ENCODE results near the gene OGFOD1. TPM values are rescaled to one million over a fixed set of nuclear protein-coding genes. Genes with fewer than 3 reads are reported as not detected.

OGFOD1 gene
- total and polyA plus RNA-seq, 2 donors (not counting 1 experiment from before 2014, with no cell fraction given): 54.7 to 101 TPM

GRCh38 chr16:56417138-56417537 is 34.2 kb upstream of the OGFOD1 start:
- Histone ChIP-seq H3K4me2 (ENCODE audit: extremely low read depth, insufficient read depth, low read length) (no peak overlapping the region), H3K4me1 (ENCODE audit: control insufficient read depth, extremely low read depth, insufficient read depth, low read length) (peaks cover 5% of the 10 kb centered on the region), H3K79me2 (ENCODE audit: control insufficient read depth, insufficient read depth, low read length) (peaks cover 68% of the 10 kb centered on the region), H3K36me3 (ENCODE audit: control insufficient read depth, insufficient read depth, low read length) (no peaks in the 10 kb centered on the region), H4K20me1 (ENCODE audit: control insufficient read depth, extremely low read depth, insufficient read depth, low read length) (no peaks in the 10 kb centered on the region), H3K27me3 (ENCODE audit: control insufficient read depth, insufficient read depth, low read length) (no peaks in the 10 kb centered on the region), H3K4me3 (replicated peaks in 1 of 4; ENCODE audit: control extremely low read depth in 1 of 4, insufficient read depth in 1 of 4, low read depth in 3 of 4, low read length in 4 of 4) (no peak overlapping the region), H3K9ac (ENCODE audit: insufficient read depth, low read length) (no peak overlapping the region), H2AFZ (ENCODE audit: low read length) (no peak overlapping the region), H3K9me3 (ENCODE audit: control insufficient read depth, insufficient read depth, low read depth, low read length) (no peaks in the 10 kb centered on the region), H3K27ac (ENCODE audit: insufficient read depth, low read length) (no peak overlapping the region)
- no peak for DNase-seq (ENCODE audit: low read depth in 2 of 2)
- TF ChIP-seq, protein P1, sequence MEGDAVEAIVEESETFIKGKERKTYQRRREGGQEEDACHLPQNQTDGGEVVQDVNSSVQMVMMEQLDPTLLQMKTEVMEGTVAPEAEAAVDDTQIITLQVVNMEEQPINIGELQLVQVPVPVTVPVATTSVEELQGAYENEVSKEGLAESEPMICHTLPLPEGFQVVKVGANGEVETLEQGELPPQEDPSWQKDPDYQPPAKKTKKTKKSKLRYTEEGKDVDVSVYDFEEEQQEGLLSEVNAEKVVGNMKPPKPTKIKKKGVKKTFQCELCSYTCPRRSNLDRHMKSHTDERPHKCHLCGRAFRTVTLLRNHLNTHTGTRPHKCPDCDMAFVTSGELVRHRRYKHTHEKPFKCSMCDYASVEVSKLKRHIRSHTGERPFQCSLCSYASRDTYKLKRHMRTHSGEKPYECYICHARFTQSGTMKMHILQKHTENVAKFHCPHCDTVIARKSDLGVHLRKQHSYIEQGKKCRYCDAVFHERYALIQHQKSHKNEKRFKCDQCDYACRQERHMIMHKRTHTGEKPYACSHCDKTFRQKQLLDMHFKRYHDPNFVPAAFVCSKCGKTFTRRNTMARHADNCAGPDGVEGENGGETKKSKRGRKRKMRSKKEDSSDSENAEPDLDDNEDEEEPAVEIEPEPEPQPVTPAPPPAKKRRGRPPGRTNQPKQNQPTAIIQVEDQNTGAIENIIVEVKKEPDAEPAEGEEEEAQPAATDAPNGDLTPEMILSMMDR (conservative IDR thresholded peaks at IDR 0.05 in 1 of 2, IDR thresholded peaks at IDR 0.05 in 1 of 2; ENCODE audit: low read depth in 1 of 2, low read length in 2 of 2): no peak
- no peak for TF ChIP-seq EZH2 (IDR thresholded peaks at IDR 0.05; ENCODE audit: low read length, missing control alignments)

DNA sequence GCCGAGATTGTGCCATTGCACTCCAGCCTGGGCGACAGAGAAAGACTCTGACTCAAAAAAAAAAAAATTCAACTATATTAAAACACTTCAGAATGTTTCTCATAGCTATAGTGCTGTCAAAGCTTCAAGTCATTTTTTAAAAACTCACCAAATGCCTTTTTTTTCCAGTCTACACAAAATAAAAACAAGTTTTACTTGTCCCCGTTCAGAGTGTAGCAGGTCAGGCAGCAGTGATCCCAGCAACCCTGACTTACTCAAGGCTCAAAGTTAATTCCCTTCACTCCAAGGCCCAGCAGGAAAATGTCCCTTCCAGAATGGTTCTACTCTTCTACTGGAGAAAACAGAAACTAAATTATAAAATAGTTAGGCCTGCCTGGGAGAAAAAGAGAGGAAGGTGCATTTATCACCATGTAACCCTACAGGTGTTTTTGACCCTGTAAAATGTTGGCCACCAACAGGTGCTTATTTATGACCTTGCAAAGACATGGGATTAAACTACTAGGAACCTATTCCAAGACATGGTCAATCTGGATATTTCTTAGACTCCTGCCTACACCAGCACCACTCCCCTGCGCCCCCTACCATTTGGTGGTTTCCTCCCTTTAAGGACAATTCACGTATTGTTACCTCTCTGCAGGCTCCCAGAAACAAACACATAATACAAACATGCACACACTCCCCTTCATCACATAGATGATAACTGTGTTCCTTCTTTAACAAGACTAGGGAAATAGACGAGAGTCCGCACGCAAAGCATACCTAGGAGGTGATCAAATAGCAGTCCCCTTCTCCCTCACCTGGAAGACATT is 31.4 kb upstream of the OGFOD1 start:
- H4K20me1 ChIP-seq (ENCODE audit: control insufficient read depth, extremely low read depth, insufficient read depth, low read length): no peaks in the 10 kb centered on the region
- H3K27ac ChIP-seq (ENCODE audit: insufficient read depth, low read length): no peak overlapping the region
- H3K79me2 ChIP-seq (ENCODE audit: control insufficient read depth, insufficient read depth, low read length): peaks cover 87% of the 10 kb centered on the region
- no peak for TF ChIP-seq EZH2 (IDR thresholded peaks at IDR 0.05; ENCODE audit: low read length, missing control alignments)
- TF ChIP-seq, protein P1 (conservative IDR thresholded peaks at IDR 0.05 in 1 of 2, IDR thresholded peaks at IDR 0.05 in 1 of 2; ENCODE audit: low read depth in 1 of 2, low read length in 2 of 2): no peak
- no peaks in the 10 kb centered on the region for H3K9me3 ChIP-seq (ENCODE audit: control insufficient read depth, insufficient read depth, low read depth, low read length)
- H3K9ac ChIP-seq (ENCODE audit: insufficient read depth, low read length): no peak overlapping the region
- peaks cover 8% of the 10 kb centered on the region for H3K4me1 ChIP-seq (ENCODE audit: control insufficient read depth, extremely low read depth, insufficient read depth, low read length)
- H3K4me3 ChIP-seq (replicated peaks in 1 of 4; ENCODE audit: control extremely low read depth in 1 of 4, insufficient read depth in 1 of 4, low read depth in 3 of 4, low read length in 4 of 4): no peak overlapping the region
- no peaks in the 10 kb centered on the region for H3K27me3 ChIP-seq (ENCODE audit: control insufficient read depth, insufficient read depth, low read length)
- DNase-seq (ENCODE audit: low read depth in 2 of 2): no peak
- no peak overlapping the region for H2AFZ ChIP-seq (ENCODE audit: low read length)
- no peaks in the 10 kb centered on the region for H3K36me3 ChIP-seq (ENCODE audit: control insufficient read depth, insufficient read depth, low read length)
- H3K4me2 ChIP-seq (ENCODE audit: extremely low read depth, insufficient read depth, low read length): no peak overlapping the region

GRCh38 chr16:56420613-56421012 is 30.7 kb upstream of the OGFOD1 start:
- Histone ChIP-seq H3K9me3 (ENCODE audit: control insufficient read depth, insufficient read depth, low read depth, low read length) (no peaks in the 10 kb centered on the region), H2AFZ (ENCODE audit: low read length) (no peak overlapping the region), H3K9ac (ENCODE audit: insufficient read depth, low read length) (no peak overlapping the region), H3K4me2 (ENCODE audit: extremely low read depth, insufficient read depth, low read length) (no peak overlapping the region), H3K4me3 (replicated peaks in 1 of 4; ENCODE audit: control extremely low read depth in 1 of 4, insufficient read depth in 1 of 4, low read depth in 3 of 4, low read length in 4 of 4) (no peak overlapping the region), H4K20me1 (ENCODE audit: control insufficient read depth, extremely low read depth, insufficient read depth, low read length) (no peaks in the 10 kb centered on the region), H3K36me3 (ENCODE audit: control insufficient read depth, insufficient read depth, low read length) (no peaks in the 10 kb centered on the region), H3K27me3 (ENCODE audit: control insufficient read depth, insufficient read depth, low read length) (no peaks in the 10 kb centered on the region), H3K4me1 (ENCODE audit: control insufficient read depth, extremely low read depth, insufficient read depth, low read length) (peaks cover 8% of the 10 kb centered on the region), H3K79me2 (ENCODE audit: control insufficient read depth, insufficient read depth, low read length) (peaks cover 84% of the 10 kb centered on the region), H3K27ac (ENCODE audit: insufficient read depth, low read length) (no peak overlapping the region)
- TF ChIP-seq EZH2 (IDR thresholded peaks at IDR 0.05; ENCODE audit: low read length, missing control alignments): no peak
- TF ChIP-seq, protein P1 (conservative IDR thresholded peaks at IDR 0.05 in 1 of 2, IDR thresholded peaks at IDR 0.05 in 1 of 2; ENCODE audit: low read depth in 1 of 2, low read length in 2 of 2): no peak
- DNase-seq (ENCODE audit: low read depth in 2 of 2): no peak

Data from fibroblast of lung (primary cell).